GM19193 (cell line): ENCODE data around the gene DNMT3A.

Source experiments
- POLR2A ChIP-seq: IDR thresholded peaks from 4 replicates; pipeline ENCODE4 v1.6.1; 2011; ENCODE audit not compliant: insufficient read depth, insufficient read length; ENCODE audit errors: extremely low read depth

DNMT3A gene

GRCh38 chr2:25324251-25324650 lies 17.5 kb downstream of the DNMT3A start:
- TF ChIP-seq POLR2A: no peak

DNA sequence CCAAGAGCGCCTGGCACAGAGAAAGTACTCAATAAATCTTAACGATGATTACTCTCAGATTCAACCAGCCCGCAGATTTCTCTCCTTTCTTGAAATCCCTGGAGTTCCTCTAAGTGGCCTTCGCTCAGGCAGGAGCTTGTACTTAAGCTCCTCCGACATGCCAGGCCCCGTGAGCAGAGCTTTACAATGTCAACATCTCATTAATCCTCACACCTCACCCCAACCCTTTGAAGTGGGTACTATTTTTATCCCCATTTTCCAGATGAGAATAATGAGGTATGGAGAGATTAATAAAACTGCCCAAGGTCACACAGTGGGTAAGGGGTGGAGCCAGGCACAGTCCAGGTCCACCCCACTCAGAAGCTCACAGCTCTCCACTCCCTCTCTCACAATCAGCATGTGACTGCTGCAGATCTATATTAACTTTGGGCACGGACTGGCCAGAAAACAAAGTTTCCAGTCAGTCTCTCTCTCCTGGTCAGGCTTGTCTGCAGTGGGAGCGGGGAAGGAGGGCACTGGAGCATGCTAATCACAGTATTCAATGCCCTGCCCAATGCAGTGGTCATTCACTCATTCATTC lies 18.0 kb downstream of the DNMT3A start:
- TF ChIP-seq POLR2A: no peak

DNA sequence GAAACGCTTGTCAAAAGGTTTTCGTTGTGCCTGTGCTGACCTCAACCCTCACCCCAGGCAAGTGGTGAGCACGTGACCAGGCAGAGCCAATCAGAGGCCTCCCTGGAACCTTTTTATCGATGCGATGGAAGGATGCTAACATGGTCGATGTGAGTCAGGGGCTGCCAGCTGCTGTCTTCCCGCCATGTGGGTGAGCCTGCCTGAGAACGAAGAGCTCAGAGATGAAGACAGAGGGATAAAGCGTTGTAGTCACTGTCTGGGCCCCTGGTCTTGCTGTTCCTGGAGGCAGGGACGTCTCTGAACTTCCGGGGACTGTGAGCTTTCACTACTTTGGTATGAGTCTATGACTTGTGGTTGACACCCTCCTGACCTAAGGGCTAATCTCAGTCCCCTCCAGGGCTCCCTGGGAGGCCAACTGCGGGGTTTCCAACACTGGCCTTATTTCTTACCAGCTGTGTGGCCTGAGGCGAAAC lies 18.6 kb downstream of the DNMT3A start:
- no peak for TF ChIP-seq POLR2A

DNA sequence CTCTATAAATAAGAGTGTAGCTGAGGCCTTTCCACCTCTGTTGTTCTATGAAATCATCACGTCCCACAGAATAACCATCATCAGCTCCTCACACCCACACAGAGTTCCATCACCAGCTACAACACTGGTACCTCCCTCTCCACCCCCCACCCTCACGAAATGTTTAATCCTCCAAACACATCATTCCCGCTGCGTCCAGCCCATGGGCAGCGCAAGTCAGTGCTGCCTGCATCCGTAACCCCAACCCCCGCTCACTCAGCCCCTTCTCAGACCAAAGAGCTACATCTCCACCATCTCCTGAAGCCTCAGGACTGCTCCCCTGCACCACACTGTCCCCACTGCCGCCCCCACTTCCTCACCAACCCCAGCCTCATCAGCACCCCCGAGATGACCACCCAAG lies 19.4 kb downstream of the DNMT3A start:
- no peak for TF ChIP-seq POLR2A

DNA sequence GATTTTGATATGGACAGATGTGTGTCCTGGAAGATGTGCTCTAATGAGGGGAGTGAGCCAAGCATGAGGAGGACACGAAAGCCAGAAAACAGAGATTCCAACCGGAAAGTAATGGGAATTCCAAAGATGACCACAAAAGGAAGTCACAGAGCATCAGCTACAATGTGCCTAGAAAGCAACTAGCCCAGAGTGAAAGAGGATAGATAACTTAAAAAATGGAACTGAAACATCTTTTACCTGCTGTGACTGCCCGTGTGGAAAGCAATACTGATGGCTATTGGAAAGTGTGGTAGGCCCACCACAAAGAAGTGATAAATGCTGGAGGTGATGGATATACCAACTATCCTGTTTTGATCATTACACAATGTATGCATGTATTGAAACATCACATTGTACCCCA lies 21.6 kb downstream of the DNMT3A start:
- TF ChIP-seq POLR2A: no peak

DNA sequence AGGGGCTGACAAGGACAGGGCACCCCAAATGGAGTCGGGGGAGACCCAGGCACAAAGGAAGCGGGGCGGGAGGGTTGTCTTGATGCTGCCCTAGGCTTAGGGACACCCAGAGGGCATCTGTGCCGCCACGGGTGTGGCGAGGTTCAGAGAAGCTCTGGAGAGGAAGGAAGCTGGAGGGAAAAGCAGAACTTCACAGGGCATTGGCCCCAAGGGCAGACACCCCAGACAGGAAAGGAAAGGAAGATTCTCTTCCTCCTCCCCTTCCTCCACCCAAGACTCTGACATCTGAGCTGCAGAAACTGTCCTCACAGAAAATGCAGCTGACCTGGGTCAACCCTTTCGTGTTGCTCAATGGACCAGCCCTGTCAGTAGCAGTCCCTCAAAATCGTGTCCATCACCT lies 25.6 kb downstream of the DNMT3A start:
- no peak for TF ChIP-seq POLR2A

DNA sequence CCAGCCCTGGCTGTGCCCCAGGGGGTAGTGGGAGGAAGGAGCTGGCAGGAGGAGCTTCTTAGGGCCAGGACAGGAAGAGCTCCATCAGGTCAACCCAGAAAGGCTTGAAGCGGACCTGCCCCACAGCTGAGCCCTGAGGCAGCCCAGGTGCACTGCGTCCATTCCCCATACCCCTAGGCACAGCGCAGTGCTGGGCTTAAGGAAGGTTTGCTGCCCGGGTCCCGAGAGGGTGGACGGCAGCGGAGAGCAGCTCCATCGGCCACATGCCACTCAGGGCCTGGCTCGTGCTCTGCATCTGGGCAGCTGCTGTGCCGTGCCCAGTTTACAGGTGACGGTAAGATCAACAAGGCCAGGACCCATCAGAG lies 26.4 kb downstream of the DNMT3A start:
- no peak for TF ChIP-seq POLR2A

GRCh38 chr2:25314514-25315315 lies 27.0 kb downstream of the DNMT3A start:
- peak; percentile 65 for TF ChIP-seq POLR2A

DNA sequence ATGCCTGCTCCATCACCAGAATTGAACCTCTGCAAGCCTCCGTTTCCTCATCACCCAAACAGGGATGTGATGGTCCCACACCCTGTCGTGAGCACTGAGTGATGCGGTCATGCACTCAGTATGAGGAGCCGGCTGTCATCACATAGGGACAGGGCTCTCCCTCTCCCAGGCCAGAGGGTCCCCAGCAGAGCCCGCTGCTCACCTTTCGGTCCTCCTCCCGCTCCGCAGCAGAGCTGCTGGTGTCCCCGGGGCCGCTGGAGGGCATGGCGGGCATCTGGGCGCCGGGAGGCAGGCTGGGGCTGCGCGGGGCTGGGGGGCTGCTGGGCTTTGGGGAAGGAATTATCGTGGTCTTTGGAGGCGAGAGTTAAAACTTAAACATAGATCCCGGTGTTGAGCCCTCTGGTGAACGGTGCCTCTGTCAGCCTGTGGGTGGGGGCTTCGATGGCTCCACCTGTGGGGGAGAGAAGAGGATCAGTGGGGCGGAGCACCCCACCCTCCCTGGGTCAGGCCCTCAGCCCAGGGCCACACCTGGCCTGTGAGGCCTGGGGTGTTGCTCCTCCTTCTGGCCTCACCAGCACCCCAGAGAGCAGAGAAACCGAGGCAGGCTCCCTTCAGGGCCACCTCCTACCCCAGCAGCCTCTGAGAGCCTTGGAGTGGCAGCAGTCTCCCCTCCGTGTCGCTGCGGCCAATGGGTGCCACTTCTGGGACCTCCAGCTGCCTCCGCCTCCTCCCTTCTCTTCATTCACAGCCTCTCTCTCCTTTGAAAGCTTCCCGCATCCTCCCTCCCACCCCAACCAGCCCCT lies 27.8 kb downstream of the DNMT3A start:
- no peak for TF ChIP-seq POLR2A

- no peak for TF ChIP-seq POLR2A
Measured at GRCh38 chr2:25312958-25313710, 28.6 kb downstream of the DNMT3A start.

DNA sequence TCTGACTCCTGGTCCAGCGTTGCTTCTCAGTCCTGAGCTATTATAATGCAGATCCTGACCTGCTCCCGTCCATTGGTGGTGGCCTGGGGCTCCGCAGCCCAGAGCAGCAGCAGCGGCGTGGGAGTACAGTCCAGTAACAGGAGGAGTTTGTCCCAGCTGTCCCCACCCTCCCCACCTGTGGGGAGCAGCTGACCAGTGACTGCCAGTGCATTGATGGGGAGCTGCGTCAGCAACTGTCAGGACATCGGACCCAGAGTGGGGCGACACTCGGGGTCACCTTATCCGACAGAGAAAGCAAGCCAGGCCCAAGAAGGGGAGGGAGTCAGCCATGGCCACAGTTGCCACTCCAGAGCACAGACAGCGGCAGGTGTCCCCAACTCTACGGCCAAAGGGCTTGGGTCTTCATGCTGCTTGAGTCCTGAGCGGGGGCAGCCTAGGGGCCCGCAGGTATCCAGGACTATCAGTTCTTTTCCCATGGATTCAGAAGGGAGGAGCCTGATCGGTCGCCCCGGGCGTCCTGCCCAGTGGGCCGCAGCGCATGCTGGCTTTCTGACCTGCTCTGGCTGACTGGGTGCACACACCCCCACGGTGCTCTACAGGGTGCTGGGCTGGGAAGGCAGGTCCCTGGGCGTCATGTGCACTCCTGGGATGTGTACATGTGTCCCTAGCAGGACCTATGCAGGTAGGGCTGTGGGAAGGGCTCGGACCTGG lies 29.7 kb downstream of the DNMT3A start:
- TF ChIP-seq POLR2A: no peak

- no peak for TF ChIP-seq POLR2A
Measured at GRCh38 chr2:25310965-25311864, 30.5 kb downstream of the DNMT3A start.

- TF ChIP-seq POLR2A: no peak
Measured at GRCh38 chr2:25310709-25310964, 31.1 kb downstream of the DNMT3A start.

- no peak for TF ChIP-seq POLR2A
Measured at GRCh38 chr2:25309402-25309801, 32.3 kb downstream of the DNMT3A start.

- TF ChIP-seq POLR2A: no peak
Measured at GRCh38 chr2:25308599-25308998, 33.1 kb downstream of the DNMT3A start.
